Neuronal stem cell (in vitro differentiated cells): ENCODE results near the gene JUN.

Source experiments
- DNase-seq: peaks from one replicate; pipeline ENCODE4 v3.0.0-alpha.2; 2013; ENCODE audit warnings: low spot score
- H2AFZ ChIP-seq: one replicate; pipeline ENCODE4 v1.6.1; 2013; ENCODE audit warnings: mild to moderate bottlenecking, low read length, inconsistent platforms
- H2AK5ac ChIP-seq: 2 replicates; pipeline ENCODE4 v1.6.1; 2013; ENCODE audit warnings: low read depth, mild to moderate bottlenecking, inconsistent platforms, low read length, moderate library complexity, mixed read lengths
- H2BK120ac ChIP-seq: 2 replicates; pipeline ENCODE4 v1.6.1; 2013; ENCODE audit warnings: low read depth, mild to moderate bottlenecking, inconsistent platforms, low read length, moderate library complexity, mixed read lengths
- H2BK12ac ChIP-seq: one replicate; pipeline ENCODE4 v1.6.1; 2013; ENCODE audit warnings: low read length, inconsistent platforms
- H2BK15ac ChIP-seq: 2 replicates; pipeline ENCODE4 v1.6.1; 2013; ENCODE audit warnings: mild to moderate bottlenecking, low read length, inconsistent platforms, mixed read lengths
- H2BK5ac ChIP-seq: one replicate; pipeline ENCODE4 v1.6.1; 2013; ENCODE audit warnings: inconsistent platforms, mild to moderate bottlenecking, low read length, moderate library complexity
- H3K14ac ChIP-seq: one replicate; pipeline ENCODE4 v1.6.1; 2013; ENCODE audit warnings: low read length, inconsistent platforms
- H3K18ac ChIP-seq: 2 replicates; pipeline ENCODE4 v1.6.1; 2013; ENCODE audit warnings: low read length, inconsistent platforms
- H3K23ac ChIP-seq: 2 replicates; pipeline ENCODE4 v1.6.1; 2013; ENCODE audit warnings: low read depth, mild to moderate bottlenecking, mixed read lengths, low read length, inconsistent platforms; ENCODE audit not compliant: poor library complexity
- H3K27ac ChIP-seq: replicated peaks from 3 replicates; pipeline ENCODE4 v1.5.1; 2013; ENCODE audit warnings: low read length, inconsistent platforms
- H3K27me3 ChIP-seq, 3 experiments: 2 replicates each; pipeline ENCODE4 v1.6.1; 2013; ENCODE audit warnings: low read length in 3 of 3, mild to moderate bottlenecking in 2 of 3, inconsistent platforms in 1 of 3, low read depth in 1 of 3, mixed read lengths in 1 of 3, moderate library complexity in 1 of 3; ENCODE audit not compliant: control insufficient read depth in 3 of 3, insufficient read depth in 3 of 3
- H3K36me3 ChIP-seq, 2 donors: replicated peaks in 1 of 2; 2 replicates each; pipeline ENCODE4 v1.6.1; 2013; ENCODE audit warnings: low read length in 2 of 2; ENCODE audit not compliant: control insufficient read depth in 2 of 2, insufficient read depth in 2 of 2
- H3K4ac ChIP-seq: 2 replicates; pipeline ENCODE4 v1.6.1; 2013; ENCODE audit warnings: inconsistent platforms, mild to moderate bottlenecking, low read length, moderate library complexity
- H3K4me1 ChIP-seq, 2 donors: 1 replicate in 1 of 2; 2 replicates in 1 of 2; pipeline ENCODE4 v1.6.1; 2013; ENCODE audit warnings: low read length in 2 of 2, low read depth in 1 of 2; ENCODE audit not compliant: control insufficient read depth in 2 of 2, insufficient read depth in 1 of 2
- H3K4me2 ChIP-seq: one replicate; pipeline ENCODE4 v1.6.1; 2013; ENCODE audit warnings: mild to moderate bottlenecking, low read length, inconsistent platforms; ENCODE audit not compliant: insufficient read depth, poor library complexity, severe bottlenecking
- H3K4me3 ChIP-seq, 2 donors: 2 replicates each; pipeline ENCODE4 v1.5.1; 2013; ENCODE audit warnings: low read length in 2 of 2, mild to moderate bottlenecking in 2 of 2, inconsistent platforms in 1 of 2, moderate library complexity in 1 of 2
- H3K79me1 ChIP-seq: one replicate; pipeline ENCODE4 v1.6.1; 2013; ENCODE audit warnings: low read depth, mild to moderate bottlenecking, inconsistent platforms, low read length, moderate library complexity
- H3K9ac ChIP-seq: one replicate; pipeline ENCODE4 v1.6.1; 2013; ENCODE audit warnings: mild to moderate bottlenecking, low read depth, low read length, inconsistent platforms; ENCODE audit not compliant: poor library complexity
- H3K9me3 ChIP-seq, 2 donors: replicated peaks in 1 of 2; 2 replicates each; pipeline versions ENCODE3 to v1.6.1; 2013; ENCODE audit warnings: low read length in 2 of 2, mild to moderate bottlenecking in 2 of 2, inconsistent platforms in 1 of 2, low read depth in 1 of 2, mixed read lengths in 1 of 2, moderate library complexity in 1 of 2; ENCODE audit not compliant: control insufficient read depth in 2 of 2, insufficient read depth in 1 of 2
- H4K8ac ChIP-seq: one replicate; pipeline ENCODE4 v1.6.1; 2013; ENCODE audit warnings: low read depth, mild to moderate bottlenecking, inconsistent platforms, low read length, moderate library complexity
- H4K91ac ChIP-seq: one replicate; pipeline ENCODE4 v1.6.1; 2013; ENCODE audit warnings: low read length, low read depth, mild to moderate bottlenecking, inconsistent platforms; ENCODE audit not compliant: poor library complexity
- WGBS, 2 donors: extraction: QIAGEN DNeasy Blood & Tissue Kit; methylation state at CpG; one replicate each; pipeline ENCODE4 v1.1.7; 2013; ENCODE audit warnings: missing lambda C conversion rate in 2 of 2, mixed read lengths in 1 of 2; ENCODE audit not compliant: insufficient read length in 2 of 2, insufficient replicate concordance in 1 of 2; ENCODE audit errors: extremely low coverage in 2 of 2; 5-methylcytosine and 5-hydroxymethylcytosine counted together

JUN gene

DNA sequence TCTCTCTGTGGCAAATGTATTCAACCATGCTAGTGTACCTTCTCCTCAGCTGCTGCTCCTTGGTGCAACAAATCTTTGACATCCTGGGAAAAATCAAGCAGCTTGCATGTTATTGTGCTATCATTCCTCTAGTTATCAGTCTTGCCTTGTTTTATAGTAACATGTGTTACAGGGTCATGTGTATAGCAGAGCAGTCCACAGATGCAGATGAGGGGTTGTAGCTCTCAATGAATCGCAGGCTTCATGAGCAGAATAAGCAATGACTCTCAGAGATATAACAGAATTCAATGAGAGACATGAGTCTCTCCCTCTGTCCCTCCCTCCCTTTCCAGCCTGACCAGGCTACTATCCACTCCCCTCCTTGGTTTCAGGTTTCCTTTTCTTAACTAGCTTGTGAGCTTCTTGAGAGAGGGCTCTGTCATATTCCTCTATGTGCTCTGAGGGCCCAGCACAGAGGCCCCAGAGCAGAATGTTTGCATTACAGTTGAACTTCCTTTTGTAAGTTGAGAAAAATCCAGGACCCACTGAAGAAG, 15.1 kb upstream of the JUN start:
- Histone ChIP-seq H2BK120ac (no peak overlapping the region), H3K27ac (no peak overlapping the region), H2AK5ac (no peak overlapping the region), H3K4ac (no peak overlapping the region), H3K4me2 (no peak overlapping the region), H2BK12ac (no peak overlapping the region), H4K91ac (no peak overlapping the region), H3K27me3 (peaks cover 0 to 17% (median 0%) of the 10 kb centered on the region in 3 experiments), H3K4me3 (no peak overlapping the region), H3K9ac (no peak overlapping the region), H2AFZ (no peak overlapping the region), H3K79me1 (no peaks in the 10 kb centered on the region), H3K14ac (no peak overlapping the region), H3K4me1 (peaks cover 0 to 1% of the 10 kb centered on the region in 2 donors), H2BK15ac (no peak overlapping the region), H3K23ac (no peak overlapping the region), H4K8ac (no peak overlapping the region), H3K9me3 (no peaks in the 10 kb centered on the region), H3K18ac (no peak overlapping the region), H3K36me3 (no peaks in the 10 kb centered on the region), H2BK5ac (no peak overlapping the region)
- no CpG with 5 or more reads among the region's 1 CpG for WGBS, 2 donors
- DNase-seq: no peak

GRCh38 chr1:58796416-58796815, 12.6 kb upstream of the JUN start:
- Histone ChIP-seq H2BK15ac (no peak overlapping the region), H2AK5ac (no peak overlapping the region), H2BK12ac (no peak overlapping the region), H3K9me3 (no peaks in the 10 kb centered on the region), H2BK5ac (no peak overlapping the region), H2BK120ac (no peak overlapping the region), H3K27me3 (peaks cover 0 to 15% (median 0%) of the 10 kb centered on the region in 3 experiments), H3K4ac (no peak overlapping the region), H3K36me3 (no peaks in the 10 kb centered on the region), H3K18ac (no peak overlapping the region), H3K9ac (no peak overlapping the region), H3K27ac (no peak overlapping the region), H4K8ac (no peak overlapping the region), H3K14ac (no peak overlapping the region), H3K4me1 (no peaks in the 10 kb centered on the region), H3K4me3 (no peak overlapping the region), H3K4me2 (no peak overlapping the region), H3K79me1 (no peaks in the 10 kb centered on the region), H3K23ac (no peak overlapping the region), H4K91ac (no peak overlapping the region), H2AFZ (no peak overlapping the region)
- no peak for DNase-seq

DNA sequence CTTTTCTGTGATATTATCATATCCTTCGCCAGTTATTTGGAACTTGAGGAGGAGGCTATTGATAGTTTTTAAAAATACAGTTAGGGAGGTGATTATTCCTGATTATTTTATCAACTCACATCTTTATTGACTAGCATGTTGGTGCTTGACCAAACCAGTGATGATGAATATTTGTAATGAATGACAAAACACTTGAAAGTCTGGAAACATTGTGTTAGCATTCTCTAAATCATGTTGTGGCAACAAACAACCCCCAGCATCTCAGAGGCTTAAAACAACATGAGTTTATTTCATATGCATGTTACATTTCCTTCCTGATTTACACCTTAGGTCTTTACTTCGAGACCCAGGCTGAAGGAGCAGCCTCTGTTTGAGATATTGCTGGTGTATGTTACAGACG, 10.7 kb upstream of the JUN start:
- peaks cover 0 to 20% (median 0%) of the 10 kb centered on the region in 3 experiments for H3K27me3 ChIP-seq
- H2AFZ ChIP-seq: no peak overlapping the region
- DNase-seq: no peak
- H2BK15ac ChIP-seq: no peak overlapping the region
- no peak overlapping the region for H3K23ac ChIP-seq
- no peak overlapping the region for H3K4ac ChIP-seq
- no peaks in the 10 kb centered on the region for H3K9me3 ChIP-seq
- H4K91ac ChIP-seq: no peak overlapping the region
- H2BK12ac ChIP-seq: no peak overlapping the region
- no peak overlapping the region for H3K9ac ChIP-seq
- no peaks in the 10 kb centered on the region for H3K79me1 ChIP-seq
- WGBS, 2 donors: no CpG with 5 or more reads among the region's 3 CpGs
- H3K14ac ChIP-seq: no peak overlapping the region
- no peak overlapping the region for H3K18ac ChIP-seq
- peaks cover 0 to 3% of the 10 kb centered on the region in 2 donors for H3K4me1 ChIP-seq
- no peak overlapping the region for H3K4me3 ChIP-seq
- no peak overlapping the region for H2AK5ac ChIP-seq
- no peak overlapping the region for H2BK120ac ChIP-seq
- H4K8ac ChIP-seq: no peak overlapping the region
- no peak overlapping the region for H2BK5ac ChIP-seq
- H3K27ac ChIP-seq: no peak overlapping the region
- no peak overlapping the region for H3K4me2 ChIP-seq
- no peaks in the 10 kb centered on the region for H3K36me3 ChIP-seq

DNA sequence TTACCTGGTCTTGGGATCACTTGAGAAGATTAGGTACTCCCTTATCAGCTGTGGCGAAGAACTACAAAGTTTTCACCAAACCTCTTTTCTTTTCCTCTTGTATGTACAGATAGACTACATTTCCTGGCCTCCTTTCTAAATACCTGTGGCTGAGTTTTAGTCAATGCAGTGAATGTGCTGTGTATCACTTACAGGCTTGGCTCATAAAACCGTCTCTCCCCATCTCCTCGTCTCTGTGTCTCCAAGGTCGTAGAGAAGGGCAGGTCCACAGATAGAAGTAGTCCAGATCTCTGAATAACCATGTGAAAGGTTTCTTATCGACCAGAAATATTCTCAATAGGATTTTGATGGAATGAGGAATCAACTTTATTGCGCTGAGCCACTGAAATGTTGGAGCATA, 9.0 kb upstream of the JUN start:
- Histone ChIP-seq H3K4ac (no peak overlapping the region), H2AFZ (no peak overlapping the region), H2BK5ac (no peak overlapping the region), H4K91ac (no peak overlapping the region), H3K4me3 (no peak overlapping the region), H2BK15ac (no peak overlapping the region), H4K8ac (no peak overlapping the region), H3K9me3 (peaks cover 0 to 6% of the 10 kb centered on the region in 2 donors), H2BK12ac (no peak overlapping the region), H3K4me1 (peaks cover 0 to 3% of the 10 kb centered on the region in 2 donors), H3K18ac (no peak overlapping the region), H3K9ac (no peak overlapping the region), H2AK5ac (no peak overlapping the region), H3K36me3 (no peaks in the 10 kb centered on the region), H3K23ac (no peak overlapping the region), H3K79me1 (no peaks in the 10 kb centered on the region), H3K27ac (no peak overlapping the region), H3K27me3 (peaks cover 0 to 25% (median 0%) of the 10 kb centered on the region in 3 experiments), H3K14ac (no peak overlapping the region), H3K4me2 (no peak overlapping the region), H2BK120ac (no peak overlapping the region)
- no peak for DNase-seq
- no CpG with 5 or more reads among the region's 6 CpGs for WGBS, 2 donors
